Lower leg skin (tissue), 4 donors: Measurements from ENCODE around the gene ACSL6. TPM values are rescaled to one million over a fixed set of nuclear protein-coding genes. Genes with fewer than 3 reads are reported as not detected.

ENCODE experiments used
- DNase-seq, 2 donors: peaks; one replicate each; pipeline ENCODE4 v3.0.0-alpha.2; 2019; ENCODE audit warnings: low spot score in 2 of 2
- H3K4me3 ChIP-seq: fragments of 200-600 bp; sonication (generic); 2 replicates; pipeline ENCODE4 v1.5.1; 2017; ENCODE audit warnings: mild to moderate bottlenecking, low read depth; ENCODE audit not compliant: poor library complexity, severe bottlenecking
- CTCF ChIP-seq, 3 donors: fragments of 450-650 bp; IDR thresholded peaks; one replicate each; pipeline ENCODE4 v1.5.1; 2016; ENCODE audit warnings: antibody characterized with exemption in 3 of 3, mild to moderate bottlenecking in 3 of 3, moderate library complexity in 2 of 3
- POLR2A ChIP-seq, 2 donors: fragments of 450-650 bp; IDR thresholded peaks; one replicate each; pipeline ENCODE4 v1.6.1; 2016 to 2017; ENCODE audit warnings: antibody characterized with exemption in 2 of 2, mild to moderate bottlenecking in 1 of 2, moderate library complexity in 1 of 2
- WGBS, 2 donors: methylation state at CpG; one replicate each; pipeline ENCODE4 v1.1.5; 2018; 5-methylcytosine and 5-hydroxymethylcytosine counted together
- intact Hi-C: fragments of 100-400 bp; cut with DNase I; formaldehyde crosslinking; loops from one replicate; pipeline ENCODE4 v1.15.0; 2023; ENCODE audit warnings: low total_unique reads
- total RNA-seq, 4 donors: library from RNA; depleted of rRNA; stranded (reverse); fragments of >200 nt; gene quantifications; one replicate each; pipeline ENCODE4 v1.1.0, GENCODE V29; 2016

ACSL6 gene
- total RNA-seq, 4 donors from 2014 or later: 0.27 to 0.59 (median 0.32) TPM; not detected in 1

DNA sequence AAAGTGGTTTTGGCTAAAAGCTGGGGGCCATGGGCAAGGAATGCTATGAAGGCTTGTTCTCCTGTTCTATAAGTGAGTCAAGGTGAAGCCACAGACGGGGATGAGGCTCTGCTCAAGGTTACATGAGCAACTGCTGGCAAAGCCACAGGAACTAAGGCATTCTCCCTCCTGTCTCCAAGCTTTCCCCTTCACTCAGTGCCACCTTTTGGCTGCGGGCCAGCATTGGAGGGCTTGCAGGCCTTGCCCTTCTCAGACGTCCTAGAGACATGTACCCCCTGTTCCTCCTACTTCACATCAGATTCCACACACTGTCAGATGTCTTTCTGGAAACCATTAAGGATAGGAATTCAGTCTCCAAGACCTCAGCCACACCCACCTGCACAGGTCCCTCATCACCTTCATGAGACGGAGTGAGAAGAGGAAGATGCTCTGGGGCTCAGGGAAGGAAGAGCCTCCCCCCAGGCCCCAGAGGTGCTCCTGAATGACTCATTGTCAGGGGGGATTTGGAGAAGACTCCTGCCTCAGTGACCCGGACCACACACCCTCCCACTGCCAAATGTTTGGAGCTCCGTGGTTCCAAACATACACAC, 45.5 kb downstream of the ACSL6 start:
- TF ChIP-seq CTCF (IDR thresholded peaks at IDR 0.05) (no peak), POLR2A (IDR thresholded peaks at IDR 0.05) (no peak)
- DNase-seq: no peak
- WGBS, 2 donors: 67 to 83% methylated on average over 6 of the region's 6 CpGs
- intact Hi-C loops: no loop called here
- H3K4me3 ChIP-seq: no peak overlapping the region

GRCh38 chr5:131959906-131960305, 51.6 kb downstream of the ACSL6 start:
- DNase-seq: no peak
- WGBS, 2 donors: 77 to 82% methylated on average over 3 of the region's 3 CpGs
- intact Hi-C loops: no loop called here
- no peak overlapping the region for H3K4me3 ChIP-seq
- TF ChIP-seq POLR2A (IDR thresholded peaks at IDR 0.05) (no peak), CTCF (IDR thresholded peaks at IDR 0.05) (no peak)

DNA sequence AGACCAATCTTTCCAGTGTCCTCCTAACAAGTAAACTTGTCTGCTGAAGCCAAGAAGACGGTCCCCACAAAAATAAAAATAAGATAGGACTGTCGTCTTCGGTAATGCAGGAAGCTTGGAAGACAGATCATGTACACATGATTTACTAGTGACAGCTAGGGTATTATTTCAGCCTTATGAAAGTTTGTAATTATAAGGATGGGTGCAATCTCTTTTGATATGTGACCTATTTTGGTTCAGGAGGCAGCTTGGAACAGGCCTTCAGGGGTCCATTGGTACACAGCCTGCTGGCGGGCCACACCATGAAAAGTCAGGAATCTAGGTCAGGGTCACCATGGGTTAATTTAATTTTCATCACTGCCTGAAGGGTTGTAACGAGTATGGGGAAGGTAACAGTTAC, 52.3 kb downstream of the ACSL6 start:
- intact Hi-C loops: no loop called here
- no peak for DNase-seq
- WGBS, 2 donors: 84 to 85% methylated on average over 5 of the region's 5 CpGs
- TF ChIP-seq POLR2A (IDR thresholded peaks at IDR 0.05) (no peak), CTCF (IDR thresholded peaks at IDR 0.05) (no peak)
- H3K4me3 ChIP-seq: no peak overlapping the region

DNA sequence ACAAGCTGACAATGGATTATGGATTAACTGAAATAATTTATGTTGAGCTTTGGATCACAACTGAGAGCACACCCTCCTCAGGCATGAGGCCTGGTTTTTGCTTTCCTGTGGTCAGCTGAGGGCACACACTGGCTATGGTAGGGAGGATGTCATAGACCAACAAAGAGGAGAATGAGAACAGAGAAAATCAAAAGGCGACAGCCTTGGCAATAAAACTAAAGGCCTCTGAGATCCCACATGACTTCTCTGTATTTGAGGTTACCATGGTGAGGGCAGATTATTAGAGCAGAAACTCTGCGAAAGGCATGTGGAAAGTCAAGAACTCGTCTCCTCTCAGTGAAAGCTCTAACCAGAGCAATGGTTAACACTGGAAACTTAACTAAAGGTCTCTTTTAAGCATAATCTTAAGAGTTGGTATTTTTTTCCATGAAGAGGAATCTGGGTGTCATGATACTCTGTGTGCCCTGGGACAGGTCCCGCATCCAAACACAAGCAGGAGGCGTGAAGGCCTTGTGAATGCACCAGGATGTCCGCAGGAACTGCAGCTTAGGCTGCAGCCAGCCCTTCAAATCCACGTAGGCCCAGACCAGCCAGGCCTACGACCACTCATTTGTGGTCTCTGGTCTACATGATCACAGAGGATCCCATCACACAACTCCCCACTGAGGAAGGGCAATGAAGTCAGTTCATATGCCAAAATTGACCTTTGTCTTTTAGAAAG, 53.6 kb downstream of the ACSL6 start:
- intact Hi-C loops: no loop called here

GRCh38 chr5:131953969-131954368, 57.5 kb downstream of the ACSL6 start:
- H3K4me3 ChIP-seq: no peak overlapping the region
- intact Hi-C loops: no loop called here
- TF ChIP-seq POLR2A (IDR thresholded peaks at IDR 0.05) (no peak), CTCF (IDR thresholded peaks at IDR 0.05) (no peak)
- no peak for DNase-seq

More for the DNA sequence above, 53.6 kb downstream of the ACSL6 start:
- no peak for DNase-seq
- TF ChIP-seq POLR2A (IDR thresholded peaks at IDR 0.05) (no peak), CTCF (IDR thresholded peaks at IDR 0.05) (no peak)
- no peak overlapping the region for H3K4me3 ChIP-seq
- 77 to 80% methylated on average over 8 of the region's 8 CpGs for WGBS, 2 donors
